ENCODE results near the gene PCNX2. TPM values are rescaled to one million over a fixed set of nuclear protein-coding genes. Genes with fewer than 3 reads are reported as not detected.

Gene PCNX2
- total RNA-seq, 1 experiment from 2014 or later = 15.0 TPM

DNA sequence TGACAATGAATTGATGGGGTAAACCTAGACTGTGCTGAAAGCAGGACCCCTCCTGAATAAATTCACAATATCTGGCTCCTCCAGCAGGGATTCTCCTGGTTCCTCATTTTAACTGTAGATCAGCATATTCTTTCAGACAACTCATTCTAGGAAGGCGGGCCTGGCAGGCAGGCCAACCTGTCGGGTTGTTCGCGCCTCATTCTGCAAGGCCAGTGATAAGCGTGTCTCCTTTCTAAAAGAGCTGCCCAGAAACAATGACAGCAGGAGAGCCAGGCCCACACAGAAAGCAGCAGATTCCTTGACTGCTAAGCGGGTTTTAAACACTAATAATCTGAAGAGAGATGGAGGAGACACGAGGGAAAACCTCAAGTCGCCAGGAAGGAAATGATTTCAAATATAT, 275.1 kb downstream of the PCNX2 start:
- BruUV-seq (replicated peaks) = no TSS peak
- CTCF ChIA-PET = no interaction called here

DNA sequence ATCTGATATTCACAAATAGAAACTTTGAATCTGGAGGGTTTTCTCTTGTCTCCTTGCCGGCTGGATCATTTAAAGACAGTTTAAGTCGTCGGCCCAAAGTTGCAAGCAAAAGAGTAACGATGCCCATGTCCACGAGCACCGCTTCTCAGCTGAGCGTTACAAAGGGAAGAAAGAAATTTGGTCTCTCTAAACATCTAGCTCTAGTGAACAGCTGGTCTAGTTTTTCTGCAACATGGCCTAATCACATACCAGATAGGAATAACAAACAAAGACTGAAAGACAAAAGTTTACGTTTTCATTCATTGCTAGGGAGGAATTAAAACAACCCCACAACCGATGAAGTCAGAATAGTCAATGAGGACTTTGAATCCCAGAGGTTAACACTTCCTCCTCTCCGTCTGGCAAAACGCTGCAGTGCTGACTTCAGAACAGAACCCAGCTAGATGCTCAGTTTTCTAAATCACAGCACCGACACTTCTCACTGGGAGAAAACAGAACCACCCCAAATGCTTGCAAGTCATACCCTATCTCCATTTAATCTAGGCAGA, 275.7 kb downstream of the PCNX2 start:
- TF ChIP-seq, protein P1, sequence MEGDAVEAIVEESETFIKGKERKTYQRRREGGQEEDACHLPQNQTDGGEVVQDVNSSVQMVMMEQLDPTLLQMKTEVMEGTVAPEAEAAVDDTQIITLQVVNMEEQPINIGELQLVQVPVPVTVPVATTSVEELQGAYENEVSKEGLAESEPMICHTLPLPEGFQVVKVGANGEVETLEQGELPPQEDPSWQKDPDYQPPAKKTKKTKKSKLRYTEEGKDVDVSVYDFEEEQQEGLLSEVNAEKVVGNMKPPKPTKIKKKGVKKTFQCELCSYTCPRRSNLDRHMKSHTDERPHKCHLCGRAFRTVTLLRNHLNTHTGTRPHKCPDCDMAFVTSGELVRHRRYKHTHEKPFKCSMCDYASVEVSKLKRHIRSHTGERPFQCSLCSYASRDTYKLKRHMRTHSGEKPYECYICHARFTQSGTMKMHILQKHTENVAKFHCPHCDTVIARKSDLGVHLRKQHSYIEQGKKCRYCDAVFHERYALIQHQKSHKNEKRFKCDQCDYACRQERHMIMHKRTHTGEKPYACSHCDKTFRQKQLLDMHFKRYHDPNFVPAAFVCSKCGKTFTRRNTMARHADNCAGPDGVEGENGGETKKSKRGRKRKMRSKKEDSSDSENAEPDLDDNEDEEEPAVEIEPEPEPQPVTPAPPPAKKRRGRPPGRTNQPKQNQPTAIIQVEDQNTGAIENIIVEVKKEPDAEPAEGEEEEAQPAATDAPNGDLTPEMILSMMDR (IDR thresholded peaks at IDR 0.05; ENCODE audit: insufficient read depth in 1 of 2, low read depth in 1 of 2, low read length in 1 of 2, severe bottlenecking in 1 of 2, unreplicated experiment in 1 of 2) = no peak
- ChIA-PET CTCF (no interaction called here), POLR2A (no interaction called here)
- DNase-seq = no peak
- no peaks in the 10 kb centered on the region for H3K36me3 ChIP-seq (ENCODE audit: control insufficient read depth, insufficient read depth, low read length)
- H3K9me3 Mint-ChIP-seq (ENCODE audit: unreplicated experiment) = no peaks in the 10 kb centered on the region
- H3K36me3 Mint-ChIP-seq (ENCODE audit: insufficient read depth, unreplicated experiment) = peaks cover 6% of the 10 kb centered on the region
- no peaks in the 10 kb centered on the region for H3K27me3 ChIP-seq (replicated peaks; ENCODE audit: control insufficient read depth, insufficient read depth, low read length)
- H3K4me1 Mint-ChIP-seq (ENCODE audit: low read depth, unreplicated experiment) = peaks cover 22% of the 10 kb centered on the region
- intact Hi-C loops (cut with micrococcal nuclease; ENCODE audit: unreplicated experiment) = no loop called here
- H3K4me3 Mint-ChIP-seq (ENCODE audit: unreplicated experiment) = no peak overlapping the region
- no TSS peak for BruUV-seq (replicated peaks)
- H3K4me1 ChIP-seq = no peaks in the 10 kb centered on the region
- no peak overlapping the region for H3K27ac Mint-ChIP-seq (ENCODE audit: unreplicated experiment)
- no peaks in the 10 kb centered on the region for H3K9me3 ChIP-seq
- H3K4me3 ChIP-seq (ENCODE audit: low read depth, low read length) = no peak overlapping the region
- H3K27me3 Mint-ChIP-seq (ENCODE audit: insufficient read depth, unreplicated experiment) = no peaks in the 10 kb centered on the region

More for the DNA sequence above, 275.1 kb downstream of the PCNX2 start:
- H3K36me3 Mint-ChIP-seq (ENCODE audit: insufficient read depth, unreplicated experiment) = peaks cover 6% of the 10 kb centered on the region
- H3K4me3 ChIP-seq (ENCODE audit: low read depth, low read length) = no peak overlapping the region
- H3K9me3 ChIP-seq = no peaks in the 10 kb centered on the region
- no peak overlapping the region for H3K4me3 Mint-ChIP-seq (ENCODE audit: unreplicated experiment)
- no peaks in the 10 kb centered on the region for H3K27me3 ChIP-seq (replicated peaks; ENCODE audit: control insufficient read depth, insufficient read depth, low read length)
- peaks cover 2% of the 10 kb centered on the region; the same call in 1 of the 2 replicates for H3K4me1 ChIP-seq
- TF ChIP-seq, protein P1 (IDR thresholded peaks at IDR 0.05; ENCODE audit: insufficient read depth in 1 of 2, low read depth in 1 of 2, low read length in 1 of 2, severe bottlenecking in 1 of 2, unreplicated experiment in 1 of 2) = no peak
- no peaks in the 10 kb centered on the region for H3K27me3 Mint-ChIP-seq (ENCODE audit: insufficient read depth, unreplicated experiment)
- no peak for DNase-seq
- H3K27ac Mint-ChIP-seq (ENCODE audit: unreplicated experiment) = no peak overlapping the region
- no peaks in the 10 kb centered on the region for H3K36me3 ChIP-seq (ENCODE audit: control insufficient read depth, insufficient read depth, low read length)
- no peaks in the 10 kb centered on the region for H3K9me3 Mint-ChIP-seq (ENCODE audit: unreplicated experiment)
- POLR2A ChIA-PET = no interaction called here
- intact Hi-C loops (cut with micrococcal nuclease; ENCODE audit: unreplicated experiment) = no loop called here
- peaks cover 22% of the 10 kb centered on the region for H3K4me1 Mint-ChIP-seq (ENCODE audit: low read depth, unreplicated experiment)

DNA sequence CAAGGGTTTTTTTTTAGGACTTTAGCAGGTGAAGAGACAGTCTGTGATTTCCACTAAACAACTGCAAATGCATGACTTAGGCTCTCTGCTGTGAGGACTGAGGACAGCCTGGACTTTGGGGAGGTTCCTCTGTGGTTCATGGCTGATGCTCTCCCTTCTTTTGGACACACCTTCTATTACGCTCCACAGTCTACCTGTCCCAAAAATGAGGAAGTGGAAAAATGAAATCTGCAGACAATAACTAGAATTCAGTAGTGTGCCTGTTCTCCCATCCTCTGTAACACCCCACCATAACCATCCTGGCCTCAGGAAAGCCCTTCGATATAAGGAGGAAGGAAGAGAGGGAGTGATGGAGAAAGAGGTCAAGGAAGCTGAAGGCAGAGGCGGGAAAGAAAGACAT, 276.4 kb downstream of the PCNX2 start:
- CTCF ChIA-PET = no interaction called here
- BruUV-seq (replicated peaks) = no TSS peak
- no peaks in the 10 kb centered on the region for H3K9me3 Mint-ChIP-seq (ENCODE audit: unreplicated experiment)

More for the DNA sequence above, 276.4 kb downstream of the PCNX2 start:
- H3K36me3 Mint-ChIP-seq (ENCODE audit: insufficient read depth, unreplicated experiment) = peaks cover 6% of the 10 kb centered on the region
- H3K4me1 Mint-ChIP-seq (ENCODE audit: low read depth, unreplicated experiment) = peaks cover 22% of the 10 kb centered on the region
- TF ChIP-seq, protein P1 (IDR thresholded peaks at IDR 0.05; ENCODE audit: insufficient read depth in 1 of 2, low read depth in 1 of 2, low read length in 1 of 2, severe bottlenecking in 1 of 2, unreplicated experiment in 1 of 2) = no peak
- H3K4me1 ChIP-seq = no peaks in the 10 kb centered on the region
- H3K36me3 ChIP-seq (ENCODE audit: control insufficient read depth, insufficient read depth, low read length) = no peaks in the 10 kb centered on the region
- H3K27me3 ChIP-seq (replicated peaks; ENCODE audit: control insufficient read depth, insufficient read depth, low read length) = no peaks in the 10 kb centered on the region
- no peak overlapping the region for H3K27ac Mint-ChIP-seq (ENCODE audit: unreplicated experiment)
- no peak for DNase-seq
- no peak overlapping the region for H3K4me3 Mint-ChIP-seq (ENCODE audit: unreplicated experiment)
- H3K9me3 ChIP-seq = no peaks in the 10 kb centered on the region
- H3K4me3 ChIP-seq (ENCODE audit: low read depth, low read length) = no peak overlapping the region
- intact Hi-C loops (cut with micrococcal nuclease; ENCODE audit: unreplicated experiment) = no loop called here
- POLR2A ChIA-PET = no interaction called here
- no peaks in the 10 kb centered on the region for H3K27me3 Mint-ChIP-seq (ENCODE audit: insufficient read depth, unreplicated experiment)
